H7 (cell line): ENCODE results near the gene ZFYVE21. TPM values are rescaled to one million over a fixed set of nuclear protein-coding genes. Genes with fewer than 3 reads are reported as not detected.

Source experiments
- DNase-seq: peaks from one replicate; pipeline ENCODE4 v3.0.0; 2012
- H3K27me3 ChIP-seq: 2 replicates; pipeline ENCODE4 v1.6.0; 2011; ENCODE audit warnings: mild to moderate bottlenecking, low read length; ENCODE audit not compliant: control insufficient read depth, insufficient read depth
- H3K36me3 ChIP-seq: replicated peaks from 2 replicates; pipeline ENCODE4 v1.5.1; 2011; ENCODE audit warnings: low read length; ENCODE audit not compliant: control insufficient read depth, insufficient read depth
- H3K4me3 ChIP-seq: 2 replicates; pipeline ENCODE4 v1.5.1; 2011; ENCODE audit warnings: low read depth, mild to moderate bottlenecking, control low read depth, low read length, moderate library complexity; ENCODE audit not compliant: insufficient read depth
- total RNA-seq: library from RNA; depleted of rRNA; stranded (reverse); fragments of >200 nt; shearing (Covaris generic); gene quantifications from 2 replicates; pipeline ENCODE4 v1.2.3, GENCODE V29; 2014

Gene ZFYVE21
- total RNA-seq, 1 experiment from 2014 or later, result 52.8 TPM

DNA sequence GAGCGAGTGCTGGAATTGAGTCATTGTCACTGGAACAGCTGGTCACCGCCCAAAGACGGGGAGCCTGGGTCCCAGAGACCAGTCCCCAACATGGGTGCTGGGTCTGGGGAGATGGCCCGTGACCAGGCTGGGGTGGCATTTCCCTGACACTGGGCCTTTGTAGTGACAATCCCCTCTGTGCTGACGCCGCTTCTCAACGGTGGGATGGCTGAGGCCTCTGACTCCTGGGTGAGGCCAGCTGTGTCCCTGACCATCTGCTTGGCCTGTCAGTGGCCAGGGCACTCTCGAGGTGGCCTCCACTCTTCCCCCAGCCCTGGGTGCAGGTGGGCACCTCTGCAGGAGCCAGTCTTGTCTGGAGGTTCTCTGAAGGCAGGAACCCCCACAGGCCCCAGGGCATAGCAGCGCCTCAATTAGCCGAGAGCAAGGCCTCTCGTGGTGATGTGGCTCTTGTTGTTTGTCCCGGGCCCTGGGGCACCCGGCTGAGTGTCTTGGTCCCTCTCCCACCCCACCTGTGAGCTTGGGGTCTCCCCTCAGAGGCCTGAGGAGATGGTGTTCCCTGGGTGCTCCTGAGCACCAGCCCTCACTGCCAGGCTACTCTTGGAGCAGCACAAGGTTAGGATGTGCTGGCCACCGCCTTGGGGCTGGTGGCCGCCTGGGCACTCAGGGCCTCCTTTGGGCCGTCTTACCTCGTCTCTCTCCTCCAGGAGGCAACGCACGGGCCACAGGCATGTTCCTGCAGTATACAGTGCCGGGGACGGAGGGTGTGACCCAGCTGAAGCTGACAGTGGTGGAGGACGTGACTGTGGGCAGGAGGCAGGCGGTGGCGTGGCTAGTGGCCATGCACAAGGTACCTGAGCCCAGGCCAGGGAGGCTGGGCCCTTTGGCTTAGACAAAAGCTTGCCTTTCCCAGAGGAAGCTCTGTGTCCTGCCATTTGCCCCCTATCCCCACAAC is 16.6 kb downstream of the ZFYVE21 start:
- H3K36me3 ChIP-seq, result peaks cover 15% of the 10 kb centered on the region
- H3K27me3 ChIP-seq, result no peaks in the 10 kb centered on the region
- H3K4me3 ChIP-seq, result no peak overlapping the region
- peak; percentile 55 for DNase-seq

DNA sequence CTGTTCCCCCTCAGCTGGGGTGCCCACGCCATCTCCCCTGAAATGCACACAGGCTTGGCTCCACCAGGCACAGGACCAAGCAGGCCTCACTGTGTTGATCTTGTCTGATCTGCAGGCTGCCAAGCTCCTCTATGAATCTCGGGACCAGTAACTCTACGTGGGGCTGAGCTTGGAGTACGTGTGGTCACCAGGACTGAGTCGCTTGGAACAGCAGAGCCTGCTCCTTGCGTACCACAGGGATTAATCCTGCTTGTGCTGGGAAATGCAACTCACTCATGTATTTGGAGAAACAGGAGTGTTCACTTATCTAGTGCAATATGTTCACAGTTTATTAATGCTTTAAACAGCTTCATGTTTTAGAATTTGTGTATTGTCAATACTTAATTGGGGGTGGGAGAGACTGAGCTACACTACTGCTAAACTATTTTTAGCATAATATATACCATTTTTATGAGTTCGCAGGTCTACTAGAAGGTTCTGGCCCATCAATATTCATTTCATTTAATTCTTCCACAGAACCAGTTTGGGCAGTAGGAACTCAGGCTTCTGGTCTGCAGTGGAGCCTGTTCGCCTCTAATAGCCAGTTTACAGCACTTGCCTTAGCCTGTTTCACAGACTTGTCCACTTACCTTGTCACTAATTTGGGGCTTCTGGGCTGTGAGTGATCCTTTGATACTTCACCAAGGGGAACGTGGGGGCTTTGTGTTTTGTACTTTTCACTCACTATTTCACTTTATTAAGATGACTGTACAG is 17.4 kb downstream of the ZFYVE21 start:
- peaks cover 15% of the 10 kb centered on the region for H3K36me3 ChIP-seq
- peak; percentile 39 for DNase-seq
- no peak overlapping the region for H3K4me3 ChIP-seq
- no peaks in the 10 kb centered on the region for H3K27me3 ChIP-seq

DNA sequence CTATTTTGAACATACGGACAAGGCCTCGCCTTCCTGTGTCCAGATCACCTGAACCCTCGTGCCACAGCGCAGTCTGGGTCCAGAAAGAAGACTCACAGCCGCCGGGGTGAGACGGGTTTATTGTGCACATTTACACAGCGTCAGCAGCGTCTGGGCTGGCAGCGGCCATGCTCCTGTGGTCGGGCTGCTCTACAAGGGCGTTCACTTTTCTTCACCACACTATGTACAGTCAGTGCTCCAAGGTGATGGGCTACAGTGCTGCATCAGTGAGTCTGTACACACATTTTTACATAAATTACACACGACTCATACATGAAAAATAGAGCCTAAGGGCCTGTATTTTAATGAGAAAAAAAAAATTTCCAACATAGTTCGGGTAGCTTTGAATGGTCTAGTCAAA is 18.0 kb downstream of the ZFYVE21 start:
- Histone ChIP-seq H3K36me3 (peaks cover 14% of the 10 kb centered on the region), H3K4me3 (no peak overlapping the region), H3K27me3 (no peaks in the 10 kb centered on the region)
- no peak for DNase-seq

DNA sequence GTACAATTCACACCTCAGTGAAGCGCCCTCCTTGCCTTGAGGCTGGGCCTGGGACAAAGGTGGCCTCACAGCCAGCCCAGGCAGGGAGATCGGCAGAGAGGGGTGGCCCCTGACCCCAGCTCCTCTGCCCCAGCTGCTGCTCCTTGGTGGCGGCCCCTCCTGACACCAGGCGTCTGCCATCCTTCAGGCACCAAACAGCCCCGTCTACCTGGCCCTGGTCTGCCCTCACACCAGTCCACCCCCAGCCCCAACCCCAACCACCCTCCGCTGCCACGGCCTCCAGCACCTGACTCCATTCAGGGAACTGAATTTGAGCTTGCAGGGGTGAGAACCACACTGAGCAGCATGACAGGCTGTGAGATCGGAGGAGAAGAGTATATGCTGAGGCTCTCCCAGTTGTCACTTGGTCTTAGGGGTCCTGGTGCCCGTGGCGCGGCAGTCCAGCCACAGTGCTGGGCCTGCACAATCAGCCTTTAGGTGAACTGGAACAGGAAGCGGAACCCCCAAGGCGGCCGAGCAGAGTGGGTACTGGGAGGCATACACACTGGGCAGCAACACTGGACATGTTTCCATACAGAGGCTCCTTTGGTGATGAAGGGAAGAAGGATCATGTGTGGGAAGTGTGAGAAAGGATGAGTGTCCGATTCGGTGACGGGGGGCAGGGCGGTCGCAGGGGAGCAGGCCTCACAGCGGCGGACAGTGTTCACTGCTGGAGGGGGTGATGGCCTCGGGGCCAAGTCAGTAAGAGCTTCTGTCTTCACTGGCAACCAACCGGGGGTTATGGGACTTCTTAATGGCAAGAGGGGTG is 18.7 kb downstream of the ZFYVE21 start:
- H3K27me3 ChIP-seq, result no peaks in the 10 kb centered on the region
- peak; percentile 57 for DNase-seq

DNA sequence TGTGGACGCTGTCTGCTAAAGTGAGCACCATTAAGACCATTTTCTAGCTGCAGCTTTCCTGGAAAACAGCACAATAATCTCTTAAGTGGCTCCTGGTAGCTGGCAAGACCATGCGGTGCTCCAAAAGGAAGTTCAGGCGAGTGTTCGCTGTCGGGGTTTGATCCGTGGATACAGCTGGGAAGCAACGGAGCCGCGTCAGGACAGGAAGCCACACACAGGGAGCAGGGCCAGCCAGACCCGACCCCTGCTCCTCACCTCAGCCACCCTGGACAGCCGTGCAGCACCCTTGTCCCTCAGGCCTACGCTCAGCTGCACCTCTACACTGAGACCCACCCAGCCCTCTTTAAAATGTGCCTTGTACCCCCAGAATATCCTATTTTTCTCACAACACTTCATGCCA is 19.4 kb downstream of the ZFYVE21 start:
- peak; percentile 54 for DNase-seq
- no peaks in the 10 kb centered on the region for H3K27me3 ChIP-seq
- peaks cover 7% of the 10 kb centered on the region for H3K36me3 ChIP-seq
- H3K4me3 ChIP-seq, result no peak overlapping the region

More for the DNA sequence above, 18.7 kb downstream of the ZFYVE21 start:
- Histone ChIP-seq H3K36me3 (peaks cover 12% of the 10 kb centered on the region), H3K4me3 (no peak overlapping the region)

DNA sequence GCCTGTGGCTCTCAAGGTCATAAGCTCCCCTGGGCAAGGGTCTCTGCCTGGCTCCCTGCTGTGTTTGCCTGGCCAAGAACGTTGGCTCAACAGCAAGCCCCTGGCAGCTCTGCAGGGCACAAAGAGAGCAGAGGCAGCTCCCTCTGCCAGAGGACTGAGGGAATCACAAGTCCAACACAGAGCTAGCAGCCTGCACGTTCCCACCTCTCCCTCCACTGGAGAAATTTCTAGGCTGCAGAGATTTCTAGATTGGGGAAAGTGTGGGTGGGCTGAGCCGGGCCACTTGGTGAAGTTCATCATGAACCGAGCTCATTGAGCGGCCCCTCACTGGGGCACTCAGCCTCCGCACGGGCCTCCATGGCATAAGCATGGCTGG is 19.8 kb downstream of the ZFYVE21 start:
- H3K36me3 ChIP-seq, result peaks cover 5% of the 10 kb centered on the region

DNA sequence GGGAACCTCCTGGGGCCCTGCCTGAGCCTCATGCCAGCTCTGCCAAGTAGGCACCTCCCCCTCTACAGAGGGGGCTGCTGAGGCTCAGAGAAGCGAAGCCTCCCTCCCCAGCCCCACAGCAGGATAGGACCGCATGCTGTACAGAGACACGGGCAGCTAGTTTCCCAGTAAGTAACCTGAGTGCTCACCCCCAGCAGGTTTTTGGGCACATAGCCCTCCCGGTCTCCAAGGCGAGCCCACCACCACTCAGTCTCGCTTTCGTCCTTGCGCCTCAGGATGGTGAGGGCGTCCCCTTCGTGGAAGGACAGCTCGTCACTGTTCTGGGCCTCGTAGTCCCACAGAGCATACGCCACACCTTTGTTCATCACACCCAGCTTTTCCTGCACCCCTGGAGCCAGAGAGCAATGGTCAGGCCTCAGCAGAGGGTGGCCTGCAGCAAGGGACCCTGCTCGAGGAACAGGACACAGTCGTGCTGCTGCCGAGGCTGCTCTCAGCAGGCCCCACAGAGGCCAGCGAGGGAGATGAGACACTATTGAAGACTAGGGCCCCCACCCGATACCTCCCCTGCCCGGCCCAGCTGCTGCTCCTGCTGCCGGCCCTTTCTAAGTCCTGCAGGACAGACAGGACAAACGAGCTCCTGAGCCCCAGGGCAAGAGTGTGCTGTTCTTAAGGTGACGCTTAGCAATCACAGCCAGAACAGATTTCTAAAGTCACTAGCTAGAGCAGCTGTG is 20.4 kb downstream of the ZFYVE21 start:
- no peak overlapping the region for H3K4me3 ChIP-seq
- H3K27me3 ChIP-seq, result no peaks in the 10 kb centered on the region
- H3K36me3 ChIP-seq, result peaks cover 5% of the 10 kb centered on the region
- peak; percentile 51 for DNase-seq

More for the DNA sequence above, 19.8 kb downstream of the ZFYVE21 start:
- peak; percentile 55 for DNase-seq
- Histone ChIP-seq H3K4me3 (no peak overlapping the region), H3K27me3 (no peaks in the 10 kb centered on the region)

DNA sequence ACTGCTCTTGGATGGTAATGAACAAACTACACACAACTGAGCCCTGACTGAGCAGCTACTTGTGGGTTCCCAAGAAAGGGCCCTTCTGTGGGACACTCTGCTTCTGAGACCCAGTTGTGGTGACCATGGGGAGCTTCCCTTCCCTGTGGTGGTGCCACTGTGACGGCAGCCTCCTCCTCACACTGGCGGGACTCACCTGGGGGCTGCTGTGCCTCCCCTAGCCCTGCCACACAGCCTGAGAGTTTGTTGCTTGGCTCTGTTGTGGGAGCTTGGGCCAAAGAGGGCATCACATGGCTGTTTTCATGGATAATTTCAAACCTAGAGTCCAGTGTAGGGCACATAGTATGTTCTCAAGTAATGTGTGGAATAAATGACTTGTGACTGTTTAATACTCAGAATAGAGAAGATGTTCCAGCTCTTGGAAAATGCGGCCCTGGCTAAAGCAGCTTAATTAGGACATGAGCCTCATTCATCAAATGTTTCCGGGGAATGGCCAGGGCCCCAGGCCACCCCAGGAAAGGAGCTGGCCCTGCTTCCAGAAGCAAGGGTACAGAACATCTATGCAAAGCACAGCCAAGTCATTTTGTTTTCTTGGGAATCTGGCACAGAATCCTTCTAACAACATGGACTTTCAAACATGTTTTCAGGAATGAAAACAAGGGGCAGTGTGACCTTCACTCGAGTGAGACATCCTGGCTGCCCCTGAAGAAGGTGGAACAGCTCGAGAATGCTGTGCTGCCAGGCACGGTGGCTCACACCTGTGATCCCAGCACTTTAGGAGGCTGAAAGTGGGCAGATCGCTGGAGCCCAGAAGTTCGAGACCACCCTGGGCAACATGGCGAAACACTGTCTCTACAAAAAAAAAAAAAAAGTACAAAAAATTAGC is 21.2 kb downstream of the ZFYVE21 start:
- no peak overlapping the region for H3K4me3 ChIP-seq
- peak; percentile 27 for DNase-seq

DNA sequence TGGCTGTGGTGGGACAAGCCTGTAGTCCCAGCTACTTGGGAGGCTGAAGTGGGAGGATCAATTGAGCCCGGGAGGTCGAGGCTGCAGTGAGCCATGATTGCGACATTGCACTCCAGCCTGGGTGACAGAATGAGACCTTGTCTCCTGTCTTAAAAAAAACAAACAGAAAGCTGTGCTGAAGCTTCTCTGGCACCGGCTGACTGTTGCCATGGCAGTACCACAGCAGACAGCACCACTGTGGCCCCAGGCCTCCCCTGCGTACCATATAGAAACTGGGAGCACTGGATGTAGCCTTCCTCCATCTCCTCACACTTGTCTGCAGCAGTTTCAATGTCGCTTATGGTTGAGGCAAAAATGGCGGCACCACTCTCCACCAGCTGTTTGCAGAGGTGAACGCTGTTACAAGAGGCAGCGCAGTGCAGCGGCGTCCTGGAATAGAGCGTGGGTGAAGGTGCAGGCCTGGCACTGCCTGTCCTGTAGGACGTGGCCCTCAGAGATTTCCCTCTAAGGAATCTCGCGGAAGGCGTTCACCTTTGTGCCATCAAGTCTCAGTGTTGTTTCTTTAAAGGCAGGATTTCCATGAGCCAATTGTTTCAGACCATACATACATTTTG is 21.9 kb downstream of the ZFYVE21 start:
- Histone ChIP-seq H3K27me3 (no peaks in the 10 kb centered on the region), H3K4me3 (no peak overlapping the region), H3K36me3 (peaks cover 5% of the 10 kb centered on the region)
- no peak for DNase-seq

More for the DNA sequence above, 21.2 kb downstream of the ZFYVE21 start:
- Histone ChIP-seq H3K36me3 (peaks cover 5% of the 10 kb centered on the region), H3K27me3 (no peaks in the 10 kb centered on the region)

DNA sequence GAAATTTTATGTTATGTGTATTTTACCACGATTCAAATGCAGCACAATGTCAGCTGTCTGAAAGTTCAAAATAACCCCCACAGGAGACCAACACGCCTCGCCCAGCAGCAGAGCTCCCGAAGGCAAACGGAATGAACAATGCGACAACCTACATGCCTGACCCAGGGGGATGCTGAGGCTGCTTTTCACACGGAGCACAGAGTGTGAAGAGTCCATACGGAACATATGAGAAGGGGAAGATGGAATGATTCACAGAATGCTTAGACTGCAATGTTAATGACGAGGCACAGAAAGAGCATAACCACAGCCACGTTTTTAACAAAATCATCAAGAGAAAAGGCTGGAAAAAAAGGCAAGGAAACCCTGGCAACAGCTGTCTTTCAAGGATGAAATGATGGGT is 22.6 kb downstream of the ZFYVE21 start:
- peak; percentile 16 for DNase-seq
- H3K36me3 ChIP-seq, result peaks cover 2% of the 10 kb centered on the region

DNA sequence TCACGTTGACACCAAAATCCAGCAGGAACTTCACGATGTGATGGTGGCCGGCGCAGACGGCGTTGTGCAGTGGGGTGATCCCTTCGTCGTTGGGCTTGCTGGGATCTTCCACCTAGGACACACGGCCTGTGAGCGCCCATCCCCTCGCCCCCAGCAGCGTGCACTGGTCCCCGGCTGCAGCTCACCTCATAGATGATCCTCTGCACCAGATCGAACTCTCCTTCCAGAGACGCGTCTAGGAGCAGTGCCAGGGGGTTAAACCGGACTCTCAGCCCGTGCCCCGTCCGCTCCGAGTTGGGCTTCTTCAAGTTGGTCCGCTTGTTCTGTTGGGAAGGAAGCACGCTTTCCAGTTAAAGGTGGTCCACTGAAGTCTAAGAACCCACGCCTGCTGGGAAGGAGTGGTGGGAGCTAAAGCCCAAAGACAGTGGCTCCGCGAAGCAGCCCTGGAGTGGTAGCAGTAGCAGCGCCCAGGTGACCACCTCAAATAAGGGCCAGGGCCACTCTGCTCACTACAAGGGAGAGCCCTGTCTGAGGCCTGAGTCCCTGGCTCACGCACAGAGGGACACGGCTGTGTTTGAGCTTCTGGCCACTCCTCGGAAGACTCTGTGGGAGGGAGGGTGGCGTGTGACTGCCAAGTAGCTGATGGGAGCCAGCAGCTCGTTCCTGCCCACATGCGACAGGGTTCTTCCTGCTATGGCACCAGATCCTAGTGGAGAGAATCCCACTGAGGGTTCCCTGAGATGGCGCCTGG is 23.3 kb downstream of the ZFYVE21 start:
- peak; percentile 30 for DNase-seq
- H3K4me3 ChIP-seq, result no peak overlapping the region
- H3K36me3 ChIP-seq, result no peaks in the 10 kb centered on the region; the same call in 1 of the 2 replicates
- H3K27me3 ChIP-seq, result no peaks in the 10 kb centered on the region

More for the DNA sequence above, 22.6 kb downstream of the ZFYVE21 start:
- H3K4me3 ChIP-seq, result no peak overlapping the region
- H3K27me3 ChIP-seq, result no peaks in the 10 kb centered on the region

DNA sequence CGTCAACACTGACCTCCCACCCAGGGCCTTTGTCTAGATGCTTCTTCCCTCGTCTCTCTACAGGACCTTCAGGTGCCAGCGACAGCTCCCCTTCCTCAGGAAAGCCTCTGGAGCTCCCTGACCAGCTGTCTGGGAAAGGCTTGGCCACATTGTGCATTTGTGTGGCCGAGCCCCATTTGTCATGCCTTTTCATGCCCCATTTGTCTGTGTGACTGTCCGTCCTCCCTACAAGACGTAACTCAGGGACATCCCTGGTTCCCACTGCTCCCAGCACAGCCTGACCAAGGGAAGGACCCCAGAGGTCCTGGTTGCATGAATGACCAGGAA is 23.8 kb downstream of the ZFYVE21 start:
- Histone ChIP-seq H3K4me3 (no peak overlapping the region), H3K36me3 (no peaks in the 10 kb centered on the region; the same call in 1 of the 2 replicates), H3K27me3 (no peaks in the 10 kb centered on the region)
- no peak for DNase-seq
